ENCODE measurements around the gene POMT1. TPM values are rescaled to one million over a fixed set of nuclear protein-coding genes. Genes with fewer than 3 reads are reported as not detected.

Gene POMT1
- total and polyA plus RNA-seq, 2 donors (not counting 3 experiments of a cell fraction or from before 2014, with no cell fraction given) = 44.7 to 53.9 TPM

DNA sequence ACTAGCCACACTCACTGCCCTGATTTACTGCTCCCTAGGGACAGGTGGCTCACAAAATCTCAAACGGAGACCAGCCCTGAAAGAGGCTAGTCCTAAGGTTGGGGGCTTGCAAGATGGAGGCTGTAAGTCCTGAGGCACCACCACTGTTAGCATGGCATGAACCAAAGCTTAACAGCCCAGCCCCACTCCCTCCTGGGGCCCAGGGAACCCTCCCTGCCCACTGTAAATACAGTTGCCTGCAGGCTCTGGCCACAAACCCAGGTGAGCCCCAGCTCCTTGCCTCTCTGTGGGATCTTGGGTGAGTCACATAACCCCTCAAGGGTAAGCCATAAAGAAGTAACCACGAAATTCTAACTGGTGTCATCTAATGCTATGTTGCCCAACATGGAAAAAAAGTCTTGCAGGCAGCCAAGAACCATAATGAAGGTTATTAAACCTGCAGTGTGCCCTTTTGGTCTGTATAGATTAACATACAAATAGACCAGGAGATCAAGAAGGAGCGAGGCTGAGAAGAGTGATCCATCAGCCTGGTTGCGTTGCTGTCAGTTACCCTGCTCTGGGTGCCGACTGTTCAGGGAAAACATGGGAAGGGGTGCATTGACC is 1.7 kb upstream of the POMT1 start:
- peaks cover 19 to 32% of the 10 kb centered on the region in 2 experiments for H3K36me3 ChIP-seq (ENCODE audit: control insufficient read depth in 2 of 2, extremely low read depth in 1 of 2, insufficient read depth in 2 of 2, low read length in 2 of 2)
- no peak overlapping the region for H2AFZ ChIP-seq (ENCODE audit: low read depth, low read length)
- peaks cover 10% of the 10 kb centered on the region for H3K4me1 ChIP-seq (ENCODE audit: control insufficient read depth, extremely low read depth, insufficient read depth, low read length)
- intact Hi-C loops (cut with micrococcal nuclease) (no loop called here), dilution Hi-C loops (cut with MboI; ENCODE audit: extremely low pct_ligation_motif_present, low sequenced_read_pairs) (no loop called here)
- BruUV-seq (replicated peaks) = no TSS peak
- H3K4me2 ChIP-seq (ENCODE audit: insufficient read depth, low read length) = no peak overlapping the region
- H3K27ac ChIP-seq (ENCODE audit: insufficient read depth, low read depth, low read length) = no peak overlapping the region
- no peaks in the 10 kb centered on the region for H4K20me1 ChIP-seq (replicated peaks; ENCODE audit: control insufficient read depth, extremely low read depth, insufficient read depth, low read length)
- no peaks in the 10 kb centered on the region for H3K27me3 ChIP-seq (ENCODE audit: control insufficient read depth in 2 of 2, insufficient read depth in 2 of 2, low read length in 2 of 2)
- peak; percentile 8 for DNase-seq (ENCODE audit: low read depth, low spot score)
- ChIA-PET POLR2A (no interaction called here), CTCF (interaction anchor here (0.6 kb wide), 1 partner anchor 905 kb away, joined by 3 read pairs; no protein-coding TSS in a partner anchor)
- no peak overlapping the region for H3K9ac ChIP-seq (replicated peaks; ENCODE audit: extremely low read depth, insufficient read depth, low read length)
- H3K9me1 ChIP-seq (replicated peaks; ENCODE audit: control insufficient read depth, extremely low read depth, insufficient read depth, low read length) = no peaks in the 10 kb centered on the region
- H3K4me3 ChIP-seq (replicated peaks in 1 of 3; ENCODE audit: insufficient read depth in 1 of 3, low read depth in 1 of 3, low read length in 3 of 3) = no peak overlapping the region
- no peaks in the 10 kb centered on the region for H3K9me3 ChIP-seq (replicated peaks; ENCODE audit: control insufficient read depth, insufficient read depth, low read length)
- peak; percentile 17 for TF ChIP-seq POLR2A (IDR thresholded peaks at IDR 0.05; ENCODE audit: low read depth, low read length)
- TF ChIP-seq, protein P1, sequence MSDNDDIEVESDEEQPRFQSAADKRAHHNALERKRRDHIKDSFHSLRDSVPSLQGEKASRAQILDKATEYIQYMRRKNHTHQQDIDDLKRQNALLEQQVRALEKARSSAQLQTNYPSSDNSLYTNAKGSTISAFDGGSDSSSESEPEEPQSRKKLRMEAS (IDR thresholded peaks at IDR 0.05; ENCODE audit: insufficient read depth, insufficient read length) = no peak
- H3K79me2 ChIP-seq (ENCODE audit: control insufficient read depth, insufficient read depth, low read length) = peaks cover 1% of the 10 kb centered on the region
- FAIRE-seq = no peak

DNA sequence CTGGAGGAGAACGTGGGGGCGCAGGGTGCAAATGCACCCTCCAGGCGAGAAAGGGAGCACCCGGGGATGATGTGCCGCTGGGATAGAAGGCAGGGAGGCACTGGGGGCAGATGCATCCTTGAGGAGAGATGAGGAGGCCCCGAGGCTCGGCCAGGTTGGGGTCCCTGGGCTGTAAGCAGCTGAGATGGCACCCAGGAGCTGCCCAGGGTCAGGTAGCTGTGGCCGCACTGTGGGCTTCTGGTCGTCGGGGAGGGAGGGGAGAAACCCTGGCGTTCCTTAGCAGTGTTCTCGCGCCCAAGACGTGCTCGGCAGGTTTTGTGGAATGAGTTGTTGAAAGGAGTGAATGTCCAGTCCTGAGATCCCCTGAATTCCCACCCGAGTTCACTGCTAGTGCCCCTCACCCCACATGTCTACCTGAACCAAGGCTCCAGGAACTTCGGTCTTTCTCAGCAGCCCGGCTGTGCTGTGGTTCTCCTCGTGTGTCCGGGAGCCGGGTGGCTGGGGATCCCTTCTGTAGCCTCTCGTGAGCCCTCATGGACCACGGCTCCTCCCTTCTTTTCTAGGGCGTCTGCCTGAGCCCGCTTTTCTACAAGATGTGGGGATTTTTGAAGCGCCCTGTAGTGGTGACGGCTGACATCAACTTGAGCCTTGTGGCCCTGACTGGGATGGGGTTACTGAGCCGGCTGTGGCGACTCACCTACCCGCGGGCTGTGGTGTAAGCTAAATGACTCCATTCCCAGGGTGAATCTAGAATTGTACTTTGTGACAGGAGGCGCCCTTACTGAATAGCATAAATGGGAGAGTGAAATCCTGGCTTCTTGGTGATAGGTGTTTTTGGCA is 1.1 kb downstream of the POMT1 start:
- dilution Hi-C loops (cut with MboI; ENCODE audit: extremely low pct_ligation_motif_present, low sequenced_read_pairs) = no loop called here
- Histone ChIP-seq H3K4me2 (ENCODE audit: insufficient read depth, low read length) (peak overlapping the region; percentile 78), H2AFZ (ENCODE audit: low read depth, low read length) (peak overlapping the region; percentile 68), H3K9me1 (replicated peaks; ENCODE audit: control insufficient read depth, extremely low read depth, insufficient read depth, low read length) (no peaks in the 10 kb centered on the region), H3K9me3 (replicated peaks; ENCODE audit: control insufficient read depth, insufficient read depth, low read length) (no peaks in the 10 kb centered on the region), H4K20me1 (replicated peaks; ENCODE audit: control insufficient read depth, extremely low read depth, insufficient read depth, low read length) (no peaks in the 10 kb centered on the region), H3K27me3 (ENCODE audit: control insufficient read depth in 2 of 2, insufficient read depth in 2 of 2, low read length in 2 of 2) (no peaks in the 10 kb centered on the region), H3K79me2 (ENCODE audit: control insufficient read depth, insufficient read depth, low read length) (peaks cover 1% of the 10 kb centered on the region), H3K9ac (replicated peaks; ENCODE audit: extremely low read depth, insufficient read depth, low read length) (peak overlapping the region; percentile 50), H3K36me3 (ENCODE audit: control insufficient read depth in 2 of 2, extremely low read depth in 1 of 2, insufficient read depth in 2 of 2, low read length in 2 of 2) (peaks cover 7 to 18% of the 10 kb centered on the region in 2 experiments), H3K4me3 (replicated peaks in 1 of 3; ENCODE audit: insufficient read depth in 1 of 3, low read depth in 1 of 3, low read length in 3 of 3) (peak overlapping the region; percentile 61 to 72 (median 62)), H3K27ac (ENCODE audit: insufficient read depth, low read depth, low read length) (no peak overlapping the region), H3K4me1 (ENCODE audit: control insufficient read depth, extremely low read depth, insufficient read depth, low read length) (peaks cover 10% of the 10 kb centered on the region)
- intact Hi-C loops (cut with micrococcal nuclease) = loop anchor here (1.0 to 2.0 kb wide), 4 partner anchors 27 to 243 kb away; partner anchors contain the start of gene UCK1
- peak; percentile 44 for FAIRE-seq
- no TSS peak for BruUV-seq (replicated peaks)
- TF ChIP-seq GATA2 (IDR thresholded peaks at IDR 0.05; ENCODE audit: insufficient read depth, insufficient read length, low read depth, low read length) (no peak), MYC (IDR thresholded peaks at IDR 0.05; ENCODE audit: low read depth, low read length) (no peak), FOS (IDR thresholded peaks at IDR 0.05; ENCODE audit: borderline replicate concordance, insufficient read depth, low read length) (no peak), JUN (IDR thresholded peaks at IDR 0.05; ENCODE audit: borderline replicate concordance, insufficient read depth, insufficient read length, low read depth) (no peak), EZH2 (IDR thresholded peaks at IDR 0.05; ENCODE audit: borderline replicate concordance, low read depth, low read length, severe bottlenecking) (no peak), POLR2A (IDR thresholded peaks at IDR 0.05; ENCODE audit: low read depth, low read length) (no peak), POLR2AphosphoS5 (IDR thresholded peaks at IDR 0.05; ENCODE audit: insufficient read depth, low read depth, low read length) (no peak)
- TF ChIP-seq, protein P2, sequence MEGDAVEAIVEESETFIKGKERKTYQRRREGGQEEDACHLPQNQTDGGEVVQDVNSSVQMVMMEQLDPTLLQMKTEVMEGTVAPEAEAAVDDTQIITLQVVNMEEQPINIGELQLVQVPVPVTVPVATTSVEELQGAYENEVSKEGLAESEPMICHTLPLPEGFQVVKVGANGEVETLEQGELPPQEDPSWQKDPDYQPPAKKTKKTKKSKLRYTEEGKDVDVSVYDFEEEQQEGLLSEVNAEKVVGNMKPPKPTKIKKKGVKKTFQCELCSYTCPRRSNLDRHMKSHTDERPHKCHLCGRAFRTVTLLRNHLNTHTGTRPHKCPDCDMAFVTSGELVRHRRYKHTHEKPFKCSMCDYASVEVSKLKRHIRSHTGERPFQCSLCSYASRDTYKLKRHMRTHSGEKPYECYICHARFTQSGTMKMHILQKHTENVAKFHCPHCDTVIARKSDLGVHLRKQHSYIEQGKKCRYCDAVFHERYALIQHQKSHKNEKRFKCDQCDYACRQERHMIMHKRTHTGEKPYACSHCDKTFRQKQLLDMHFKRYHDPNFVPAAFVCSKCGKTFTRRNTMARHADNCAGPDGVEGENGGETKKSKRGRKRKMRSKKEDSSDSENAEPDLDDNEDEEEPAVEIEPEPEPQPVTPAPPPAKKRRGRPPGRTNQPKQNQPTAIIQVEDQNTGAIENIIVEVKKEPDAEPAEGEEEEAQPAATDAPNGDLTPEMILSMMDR (IDR thresholded peaks at IDR 0.05; ENCODE audit: extremely low read depth in 1 of 2, insufficient read depth in 1 of 2, low read depth in 1 of 2, low read length in 2 of 2) = no peak
- TF ChIP-seq, protein P1 (IDR thresholded peaks at IDR 0.05; ENCODE audit: insufficient read depth, insufficient read length) = no peak
- DNase-seq (ENCODE audit: low read depth, low spot score) = peak; percentile 34
- POLR2A ChIA-PET = no interaction called here
- CTCF ChIA-PET = interaction anchor here (1.1 to 1.7 kb wide), 3 partner anchors 10 to 235 kb away, joined by 3 to 5 read pairs (median 3); partner anchors contain the start of gene RAPGEF1
